ENCODE data around the gene USP53. TPM values are rescaled to one million over a fixed set of nuclear protein-coding genes. Genes with fewer than 3 reads are reported as not detected.

The USP53 gene
- total and polyA plus RNA-seq, 2 of the 13 experiments (the other 11 are each of a cell fraction or from before 2014, with no cell fraction given) = 5.3 to 8.1 TPM

DNA sequence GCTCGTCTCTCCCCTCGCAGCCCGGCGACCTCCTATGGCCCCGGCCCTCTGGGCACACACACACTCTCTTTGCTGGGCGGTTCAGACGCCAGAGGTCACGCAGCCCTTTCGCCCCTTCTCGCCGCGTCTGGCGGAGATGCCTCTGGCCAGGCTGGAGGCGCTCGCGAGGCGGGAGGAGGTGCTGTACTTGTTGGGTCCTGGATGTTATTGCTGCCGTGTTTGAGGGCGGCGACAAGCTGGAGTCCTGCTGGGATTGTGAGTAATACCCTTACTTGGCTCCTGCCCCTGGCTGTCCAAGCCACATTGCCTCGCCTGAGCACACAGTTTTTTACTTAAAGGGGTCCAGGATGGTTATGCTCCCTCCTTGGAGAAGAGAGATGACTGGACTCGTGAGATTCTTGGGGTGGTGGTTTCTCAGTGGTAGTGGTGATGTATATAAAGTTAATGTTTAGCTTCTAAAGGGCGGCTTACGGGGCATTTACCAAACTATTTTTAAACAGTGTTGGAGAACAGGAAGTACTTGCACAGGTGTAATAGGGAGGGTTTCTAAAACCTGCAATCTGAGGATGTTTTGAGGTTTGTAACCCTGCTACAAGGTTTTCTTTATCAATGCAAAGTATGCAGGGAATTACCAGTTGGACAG is 572 bp downstream of the USP53 start (continued):
- TF ChIP-seq, protein P1, sequence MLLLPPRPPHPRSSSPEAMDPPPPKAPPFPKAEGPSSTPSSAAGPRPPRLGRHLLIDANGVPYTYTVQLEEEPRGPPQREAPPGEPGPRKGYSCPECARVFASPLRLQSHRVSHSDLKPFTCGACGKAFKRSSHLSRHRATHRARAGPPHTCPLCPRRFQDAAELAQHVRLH (CRISPR knock-in tag; IDR thresholded peaks at IDR 0.05; ENCODE audit: borderline replicate concordance, low read depth) = peak; percentile 39; the same call in 1 of the 2 replicates
- peak; percentile 88 for TF ChIP-seq ZFX (CRISPR knock-in tag; IDR thresholded peaks at IDR 0.05; ENCODE audit: low read depth)
- TF ChIP-seq JARID2 (CRISPR knock-in tag; IDR thresholded peaks at IDR 0.05; ENCODE audit: insufficient replicate concordance) = peak; percentile 82
- peak; percentile 91; the same call in 1 of the 2 replicates for TF ChIP-seq SAFB2 (CRISPR knock-in tag; IDR thresholded peaks at IDR 0.05; ENCODE audit: borderline replicate concordance, low read depth)
- no peak for TF ChIP-seq RFX5 (IDR thresholded peaks at IDR 0.05; ENCODE audit: low read depth, low read length)
- TF ChIP-seq, protein P2, sequence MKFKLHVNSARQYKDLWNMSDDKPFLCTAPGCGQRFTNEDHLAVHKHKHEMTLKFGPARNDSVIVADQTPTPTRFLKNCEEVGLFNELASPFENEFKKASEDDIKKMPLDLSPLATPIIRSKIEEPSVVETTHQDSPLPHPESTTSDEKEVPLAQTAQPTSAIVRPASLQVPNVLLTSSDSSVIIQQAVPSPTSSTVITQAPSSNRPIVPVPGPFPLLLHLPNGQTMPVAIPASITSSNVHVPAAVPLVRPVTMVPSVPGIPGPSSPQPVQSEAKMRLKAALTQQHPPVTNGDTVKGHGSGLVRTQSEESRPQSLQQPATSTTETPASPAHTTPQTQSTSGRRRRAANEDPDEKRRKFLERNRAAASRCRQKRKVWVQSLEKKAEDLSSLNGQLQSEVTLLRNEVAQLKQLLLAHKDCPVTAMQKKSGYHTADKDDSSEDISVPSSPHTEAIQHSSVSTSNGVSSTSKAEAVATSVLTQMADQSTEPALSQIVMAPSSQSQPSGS (CRISPR knock-in tag; IDR thresholded peaks at IDR 0.05) = no peak
- peak; percentile 59; the same call in 1 of the 2 replicates for TF ChIP-seq ZNF343 (CRISPR knock-in tag; IDR thresholded peaks at IDR 0.05)
- TF ChIP-seq ERF (CRISPR knock-in tag; IDR thresholded peaks at IDR 0.05) = no peak
- no peak for TF ChIP-seq NFE2 (CRISPR knock-in tag; IDR thresholded peaks at IDR 0.05)
- peak; percentile 62; the same call in 1 of the 2 replicates for TF ChIP-seq ZBTB3 (CRISPR knock-in tag; IDR thresholded peaks at IDR 0.05; ENCODE audit: borderline replicate concordance, low read depth)
- no peak for TF ChIP-seq TCF12 (IDR thresholded peaks at IDR 0.05)
- TF ChIP-seq TCF12 (CRISPR knock-in tag; IDR thresholded peaks at IDR 0.05) = 0 out of 2 replicates have a peak, but pooled peaks have one; percentile 70
- TF ChIP-seq DR1 (CRISPR knock-in tag; IDR thresholded peaks at IDR 0.05) = no peak
- TF ChIP-seq NR2C2 (CRISPR knock-in tag; IDR thresholded peaks at IDR 0.05; ENCODE audit: borderline replicate concordance) = peak; percentile 70
- no peak for TF ChIP-seq FOXK2 (IDR thresholded peaks at IDR 0.05)
- TF ChIP-seq ZSCAN20 (CRISPR knock-in tag; IDR thresholded peaks at IDR 0.05; ENCODE audit: borderline replicate concordance) = no peak
- TF ChIP-seq ZNF709 (CRISPR knock-in tag; IDR thresholded peaks at IDR 0.05) = 0 out of 2 replicates have a peak, but pooled peaks have one; percentile 19
- 0 out of 2 replicates have a peak, but pooled peaks have one; percentile 5 for TF ChIP-seq ZNF510 (CRISPR knock-in tag; IDR thresholded peaks at IDR 0.05; ENCODE audit: low read depth)
- TF ChIP-seq ZZZ3 (CRISPR knock-in tag; IDR thresholded peaks at IDR 0.05; ENCODE audit: borderline replicate concordance) = no peak
- TF ChIP-seq, protein P3, sequence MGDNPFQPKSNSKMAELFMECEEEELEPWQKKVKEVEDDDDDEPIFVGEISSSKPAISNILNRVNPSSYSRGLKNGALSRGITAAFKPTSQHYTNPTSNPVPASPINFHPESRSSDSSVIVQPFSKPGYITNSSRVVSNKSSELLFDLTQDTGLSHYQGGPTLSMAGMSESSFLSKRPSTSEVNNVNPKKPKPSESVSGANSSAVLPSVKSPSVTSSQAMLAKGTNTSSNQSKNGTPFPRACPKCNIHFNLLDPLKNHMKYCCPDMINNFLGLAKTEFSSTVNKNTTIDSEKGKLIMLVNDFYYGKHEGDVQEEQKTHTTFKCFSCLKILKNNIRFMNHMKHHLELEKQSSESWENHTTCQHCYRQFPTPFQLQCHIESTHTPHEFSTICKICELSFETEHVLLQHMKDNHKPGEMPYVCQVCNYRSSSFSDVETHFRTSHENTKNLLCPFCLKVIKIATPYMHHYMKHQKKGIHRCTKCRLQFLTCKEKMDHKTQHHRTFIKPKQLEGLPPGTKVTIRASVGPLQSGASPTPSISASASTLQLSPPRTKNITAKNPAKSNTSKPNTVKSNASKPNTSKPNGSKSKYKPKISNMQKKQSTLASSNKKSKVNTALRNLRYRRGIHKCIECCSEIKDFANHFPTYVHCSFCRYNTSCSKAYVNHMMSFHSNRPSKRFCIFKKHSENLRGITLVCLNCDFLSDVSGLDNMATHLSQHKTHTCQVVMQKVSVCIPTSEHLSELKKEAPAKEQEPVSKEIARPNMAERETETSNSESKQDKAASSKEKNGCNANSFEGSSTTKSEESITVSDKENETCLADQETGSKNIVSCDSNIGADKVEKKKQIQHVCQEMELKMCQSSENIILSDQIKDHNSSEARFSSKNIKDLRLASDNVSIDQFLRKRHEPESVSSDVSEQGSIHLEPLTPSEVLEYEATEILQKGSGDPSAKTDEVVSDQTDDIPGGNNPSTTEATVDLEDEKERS (CRISPR knock-in tag; IDR thresholded peaks at IDR 0.05) = no peak
- TF ChIP-seq KLF9 (CRISPR knock-in tag; IDR thresholded peaks at IDR 0.05; ENCODE audit: low read depth) = no peak
- TF ChIP-seq, protein P4, sequence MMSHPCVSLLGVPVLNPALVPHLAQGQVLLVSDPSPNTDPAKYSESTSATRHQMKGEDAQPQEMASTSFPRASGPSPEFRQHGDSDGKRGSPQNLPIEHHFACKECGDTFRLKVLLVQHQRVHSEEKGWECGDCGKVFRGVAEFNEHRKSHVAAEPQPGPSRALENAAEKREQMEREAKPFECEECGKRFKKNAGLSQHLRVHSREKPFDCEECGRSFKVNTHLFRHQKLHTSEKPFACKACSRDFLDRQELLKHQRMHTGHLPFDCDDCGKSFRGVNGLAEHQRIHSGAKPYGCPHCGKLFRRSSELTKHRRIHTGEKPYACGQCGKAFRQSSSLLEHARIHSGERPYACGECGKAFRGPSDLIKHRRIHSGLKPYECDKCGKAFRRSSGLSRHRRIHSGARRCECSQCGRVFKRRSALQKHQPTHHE (CRISPR knock-in tag; IDR thresholded peaks at IDR 0.05; ENCODE audit: borderline replicate concordance) = peak; percentile 80; the same call in 1 of the 2 replicates
- no peak for TF ChIP-seq ZNF224 (CRISPR knock-in tag; IDR thresholded peaks at IDR 0.05)
- TF ChIP-seq, protein P5, sequence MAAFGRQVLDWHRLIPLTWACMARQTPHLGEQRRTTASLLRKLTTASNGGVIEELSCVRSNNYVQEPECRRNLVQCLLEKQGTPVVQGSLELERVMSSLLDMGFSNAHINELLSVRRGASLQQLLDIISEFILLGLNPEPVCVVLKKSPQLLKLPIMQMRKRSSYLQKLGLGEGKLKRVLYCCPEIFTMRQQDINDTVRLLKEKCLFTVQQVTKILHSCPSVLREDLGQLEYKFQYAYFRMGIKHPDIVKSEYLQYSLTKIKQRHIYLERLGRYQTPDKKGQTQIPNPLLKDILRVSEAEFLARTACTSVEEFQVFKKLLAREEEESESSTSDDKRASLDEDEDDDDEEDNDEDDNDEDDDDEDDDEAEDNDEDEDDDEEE (CRISPR knock-in tag; IDR thresholded peaks at IDR 0.05) = peak; percentile 5
